Measurements from ENCODE around the gene RETREG1. TPM values are rescaled to one million over a fixed set of nuclear protein-coding genes. Genes with fewer than 3 reads are reported as not detected.
"Not testable (repeated sequence)": the region's sequence is repeated elsewhere in the genome, so short reads cannot be mapped to it uniquely, and the experiment has no call there.

The RETREG1 gene
- total RNA-seq, 1 donor from 2014 or later = 22.5 TPM

DNA sequence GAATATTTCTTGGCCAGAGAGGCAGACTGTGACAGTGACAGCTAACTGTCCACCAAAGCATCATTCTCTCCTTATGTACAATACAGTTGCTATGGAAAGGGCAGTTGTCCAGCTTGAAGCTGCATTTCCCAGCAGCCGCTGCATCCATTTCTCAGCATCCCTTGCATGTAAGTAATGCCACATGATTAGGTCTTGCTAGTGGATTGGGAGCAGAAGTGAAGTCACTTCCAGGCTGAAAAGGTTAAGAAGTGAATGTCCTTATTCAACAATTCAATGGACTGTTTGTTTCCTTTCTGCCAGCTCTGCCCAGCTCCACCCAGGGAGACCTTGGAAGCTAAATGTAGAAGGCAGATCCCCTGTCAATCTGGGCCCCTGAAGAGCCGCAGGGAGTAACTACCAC, 26.1 kb upstream of the RETREG1 start:
- no peak for DNase-seq (ENCODE audit: low spot score)
- intact Hi-C loops (cut with micrococcal nuclease) = no loop called here
- no peaks in the 10 kb centered on the region for H3K36me3 Mint-ChIP-seq (ENCODE audit: low read depth)
- peaks cover 2% of the 10 kb centered on the region for H3K27me3 Mint-ChIP-seq (ENCODE audit: insufficient read depth)
- H3K9me3 Mint-ChIP-seq = peaks cover 4% of the 10 kb centered on the region
- H3K27ac Mint-ChIP-seq = no peak overlapping the region
- H3K4me1 Mint-ChIP-seq (ENCODE audit: low read depth) = peaks cover 8% of the 10 kb centered on the region
- H3K4me3 Mint-ChIP-seq = no peak overlapping the region

DNA sequence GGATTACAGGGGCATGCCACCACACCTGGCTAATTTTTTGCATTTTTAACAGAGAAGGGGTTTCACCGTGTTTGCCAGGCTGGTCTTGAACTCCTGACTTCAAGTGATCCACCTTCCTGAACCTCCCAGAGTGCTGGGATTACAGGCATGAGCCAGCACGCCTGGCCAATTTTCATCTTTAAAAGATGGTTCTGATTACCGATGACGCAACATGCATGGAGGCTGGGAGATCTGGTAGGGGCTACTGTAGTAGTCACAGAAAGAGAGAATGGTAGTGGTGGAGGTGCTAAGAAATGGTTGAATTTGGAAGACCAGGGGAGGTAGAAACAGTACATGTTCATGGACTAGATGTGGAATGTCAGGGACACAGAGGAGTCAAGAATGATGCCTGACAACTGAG, 22.4 kb upstream of the RETREG1 start:
- intact Hi-C loops (cut with micrococcal nuclease) = no loop called here

DNA sequence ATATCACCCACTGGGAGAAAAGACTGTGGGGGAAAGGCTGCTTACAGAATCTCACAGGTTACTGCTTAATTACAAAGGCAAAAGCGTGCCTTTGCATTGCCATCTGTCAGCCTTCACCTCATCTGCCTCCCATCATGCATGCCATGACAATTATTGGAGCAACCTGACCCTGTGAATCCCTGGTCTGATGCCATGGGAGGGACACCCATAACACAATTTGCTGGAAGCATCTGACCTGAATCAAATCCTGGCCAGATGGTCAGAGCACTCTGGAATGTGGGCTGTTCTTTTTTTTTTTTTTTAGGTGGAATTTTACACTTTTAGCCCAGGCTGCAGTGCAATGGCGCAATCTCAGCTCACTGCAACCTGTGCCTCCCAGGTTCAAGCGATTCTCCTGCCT, 11.6 kb upstream of the RETREG1 start:
- no peaks in the 10 kb centered on the region for H3K27me3 Mint-ChIP-seq (ENCODE audit: insufficient read depth)
- H3K4me3 Mint-ChIP-seq = no peak overlapping the region
- H3K9me3 Mint-ChIP-seq = no peaks in the 10 kb centered on the region
- H3K27ac Mint-ChIP-seq = no peak overlapping the region
- peaks cover 42% of the 10 kb centered on the region for H3K4me1 Mint-ChIP-seq (ENCODE audit: low read depth)
- no peak for DNase-seq (ENCODE audit: low spot score)
- intact Hi-C loops (cut with micrococcal nuclease) = loop anchor here (10.0 kb wide), 1 partner anchor 1814 kb away; no protein-coding TSS in a partner anchor
- no peaks in the 10 kb centered on the region for H3K36me3 Mint-ChIP-seq (ENCODE audit: low read depth)

More for the DNA sequence above, 22.4 kb upstream of the RETREG1 start:
- DNase-seq (ENCODE audit: low spot score) = no peak
- Mint-ChIP-seq H3K9me3 (peaks cover 4% of the 10 kb centered on the region), H3K36me3 (ENCODE audit: low read depth) (no peaks in the 10 kb centered on the region), H3K27ac (no peak overlapping the region), H3K27me3 (ENCODE audit: insufficient read depth) (peaks cover 5% of the 10 kb centered on the region), H3K4me1 (ENCODE audit: low read depth) (peaks cover 3% of the 10 kb centered on the region), H3K4me3 (no peak overlapping the region)

DNA sequence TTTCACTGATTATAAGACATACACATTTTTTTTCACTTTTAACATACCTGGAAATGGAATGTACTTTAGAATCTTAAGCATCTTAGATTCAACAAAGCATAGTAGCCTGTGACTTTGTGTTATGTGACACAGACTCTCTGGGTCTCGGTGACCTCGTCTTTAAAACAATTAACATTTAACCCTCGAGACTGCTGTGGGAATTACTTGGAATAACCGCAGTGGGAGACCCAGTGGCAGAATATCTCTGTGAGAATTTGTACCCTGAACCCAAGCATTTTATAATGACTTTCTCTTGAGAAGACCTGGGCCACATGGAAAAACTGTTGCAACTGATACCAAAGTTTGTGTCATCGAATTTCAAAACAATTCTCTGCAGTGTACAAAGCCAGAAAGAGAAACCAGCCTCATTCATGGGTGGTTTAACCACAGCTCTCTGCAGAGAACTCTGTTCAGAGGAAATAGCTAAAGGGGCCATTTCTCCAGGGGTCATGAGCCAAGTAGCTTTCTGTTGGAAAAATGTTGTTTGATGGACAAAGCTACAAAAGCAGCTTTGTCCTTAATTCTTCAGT, 10.0 kb upstream of the RETREG1 start:
- intact Hi-C loops (cut with micrococcal nuclease) = loop anchor here (1.0 to 10.0 kb wide), 5 partner anchors 9 to 1812 kb away; partner anchors contain the start of gene ZNF622
- Mint-ChIP-seq H3K4me1 (ENCODE audit: low read depth) (peaks cover 43% of the 10 kb centered on the region), H3K36me3 (ENCODE audit: low read depth) (no peaks in the 10 kb centered on the region), H3K27me3 (ENCODE audit: insufficient read depth) (no peaks in the 10 kb centered on the region), H3K9me3 (no peaks in the 10 kb centered on the region), H3K4me3 (peak overlapping the region; percentile 28), H3K27ac (peak overlapping the region; percentile 45)
- peak; percentile 43 for DNase-seq (ENCODE audit: low spot score)

DNA sequence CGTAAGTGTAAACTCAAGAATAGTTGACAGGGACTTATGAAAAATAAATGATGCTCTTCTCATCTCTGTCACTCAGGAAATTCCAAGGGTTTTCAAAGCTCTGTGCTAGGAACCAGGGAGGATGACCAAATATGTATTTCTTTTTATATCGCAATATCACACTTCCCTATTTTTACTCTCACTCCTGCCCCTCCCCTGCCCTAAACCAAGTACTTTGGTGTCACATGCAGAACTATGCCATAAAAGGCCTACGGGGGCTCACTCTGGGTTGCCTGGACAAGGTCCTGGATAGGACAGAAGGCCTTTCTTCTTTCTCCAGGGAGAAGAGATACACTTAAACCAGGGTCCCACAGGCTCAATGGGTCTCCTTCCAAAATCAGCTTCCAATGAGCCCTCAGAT, 8.3 kb upstream of the RETREG1 start:
- peaks cover 49% of the 10 kb centered on the region for H3K4me1 Mint-ChIP-seq (ENCODE audit: low read depth)
- intact Hi-C loops (cut with micrococcal nuclease) = loop anchor here (10.0 kb wide), 1 partner anchor 1810 kb away; no protein-coding TSS in a partner anchor

DNA sequence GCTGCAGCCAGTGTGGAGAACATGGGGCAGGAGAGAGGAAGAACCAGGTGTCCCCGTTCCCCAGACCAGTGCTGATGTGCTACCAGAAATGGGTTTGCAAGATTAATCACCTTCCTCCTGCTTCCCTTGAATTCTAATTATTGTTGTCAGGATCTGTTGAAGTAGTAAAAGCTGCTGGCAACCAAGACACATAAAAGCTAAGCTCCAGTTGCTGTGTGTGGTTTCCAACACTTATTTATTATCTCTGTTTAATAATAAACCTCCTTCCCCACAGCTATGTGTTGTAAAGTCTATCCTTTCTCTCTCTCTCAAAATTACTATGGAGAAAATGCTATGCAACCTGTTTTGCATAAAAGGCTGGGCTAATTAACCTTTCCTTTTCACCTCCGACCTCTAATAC, 2.3 kb upstream of the RETREG1 start:
- H3K4me1 Mint-ChIP-seq (ENCODE audit: low read depth) = peaks cover 25% of the 10 kb centered on the region
- H3K9me3 Mint-ChIP-seq = no peaks in the 10 kb centered on the region
- no peak overlapping the region for H3K27ac Mint-ChIP-seq
- DNase-seq (ENCODE audit: low spot score) = no peak
- H3K4me3 Mint-ChIP-seq = no peak overlapping the region
- intact Hi-C loops (cut with micrococcal nuclease) = loop anchor here (2.0 to 10.0 kb wide), 2 partner anchors 48 to 316 kb away; partner anchors contain the start of gene MYO10
- H3K27me3 Mint-ChIP-seq (ENCODE audit: insufficient read depth) = no peaks in the 10 kb centered on the region
- peaks cover 9% of the 10 kb centered on the region for H3K36me3 Mint-ChIP-seq (ENCODE audit: low read depth)

More for the DNA sequence above, 8.3 kb upstream of the RETREG1 start:
- no peak for DNase-seq (ENCODE audit: low spot score)
- Mint-ChIP-seq H3K36me3 (ENCODE audit: low read depth) (no peaks in the 10 kb centered on the region), H3K27ac (no peak overlapping the region), H3K9me3 (no peaks in the 10 kb centered on the region), H3K4me3 (no peak overlapping the region), H3K27me3 (ENCODE audit: insufficient read depth) (no peaks in the 10 kb centered on the region)

DNA sequence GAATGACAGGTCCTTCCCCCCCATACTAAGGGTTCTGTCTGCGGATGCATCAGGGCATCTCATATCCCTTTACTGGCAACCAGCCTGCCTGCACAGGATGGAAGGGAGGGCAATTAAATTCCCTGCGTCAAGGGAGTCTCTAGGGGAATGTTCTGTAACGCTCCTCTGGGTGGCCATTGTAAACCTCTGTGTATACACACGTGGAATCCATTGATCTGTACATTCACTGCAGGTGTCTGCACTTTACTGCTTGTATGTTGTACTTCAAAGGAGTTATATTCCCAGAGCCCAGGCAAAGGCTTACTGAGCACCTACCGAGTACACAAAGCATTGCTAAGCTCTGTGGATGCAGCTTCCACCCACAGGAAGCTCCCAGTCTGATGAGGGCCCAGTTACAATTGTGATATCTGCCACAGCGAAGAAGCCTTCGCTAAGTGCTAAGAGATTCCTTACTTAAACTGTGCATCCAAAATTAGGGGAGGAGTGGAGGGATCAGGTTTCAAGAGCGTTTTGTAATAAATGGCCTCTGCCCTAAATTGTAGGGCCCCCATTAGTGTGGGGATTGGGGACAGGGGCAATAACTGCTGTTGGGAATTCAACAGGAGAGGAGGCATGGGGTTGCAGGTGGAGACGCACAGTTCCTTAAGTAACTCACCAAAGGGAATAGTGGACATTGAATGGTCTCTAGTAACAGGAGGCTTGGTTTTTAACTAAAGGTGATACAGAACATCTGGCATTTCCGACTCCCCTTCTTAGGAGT, 1.5 kb upstream of the RETREG1 start:
- H3K4me1 Mint-ChIP-seq (ENCODE audit: low read depth) = peaks cover 34% of the 10 kb centered on the region
- DNase-seq (ENCODE audit: low spot score) = no peak
- peaks cover 12% of the 10 kb centered on the region for H3K36me3 Mint-ChIP-seq (ENCODE audit: low read depth)
- intact Hi-C loops (cut with micrococcal nuclease) = loop anchor here (2.0 to 10.0 kb wide), 2 partner anchors 48 to 316 kb away; partner anchors contain the start of gene MYO10
- no peak overlapping the region for H3K27ac Mint-ChIP-seq
- no peak overlapping the region for H3K4me3 Mint-ChIP-seq
- no peaks in the 10 kb centered on the region for H3K27me3 Mint-ChIP-seq (ENCODE audit: insufficient read depth)
- H3K9me3 Mint-ChIP-seq = no peaks in the 10 kb centered on the region

DNA sequence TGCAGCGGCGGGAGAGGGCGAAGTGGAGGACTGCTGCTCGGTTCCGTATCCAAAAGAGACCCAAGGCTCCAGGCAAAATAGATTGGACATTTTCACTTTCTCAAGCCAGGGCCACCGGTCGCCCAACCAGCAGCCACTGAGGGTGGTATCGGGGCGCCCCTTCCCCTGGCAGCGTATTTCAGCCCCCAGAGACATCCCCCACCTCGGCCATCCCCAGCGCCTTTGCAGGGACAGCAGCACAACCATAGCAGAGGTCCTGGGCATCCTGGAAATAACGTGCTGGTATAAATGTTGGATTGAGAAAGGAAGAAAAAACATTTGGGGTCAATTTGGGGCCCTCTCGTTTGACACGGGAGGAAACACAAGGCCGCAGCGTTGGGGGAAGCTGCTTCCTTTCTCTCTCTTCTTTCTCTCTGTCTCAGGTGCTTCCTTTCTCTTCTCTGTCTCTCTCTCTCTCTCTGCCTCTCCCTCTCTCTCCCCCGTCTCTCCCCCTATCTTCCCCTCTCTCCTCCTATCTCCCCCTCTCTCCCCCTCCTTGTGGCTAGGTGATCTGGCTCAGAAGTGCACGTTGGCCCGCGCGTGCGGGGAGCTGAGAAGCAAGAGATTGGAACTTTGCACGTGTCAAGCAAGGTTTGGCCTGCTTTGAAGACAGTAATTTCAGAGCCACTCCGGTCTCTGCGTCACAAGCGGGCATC, 624 bp upstream of the RETREG1 start:
- intact Hi-C loops (cut with micrococcal nuclease) = loop anchor here (1.0 to 10.0 kb wide), 4 partner anchors 9 to 317 kb away; partner anchors contain the start of gene MYO10
- Mint-ChIP-seq H3K4me1 (ENCODE audit: low read depth) (peaks cover 42% of the 10 kb centered on the region), H3K9me3 (no peaks in the 10 kb centered on the region), H3K4me3 (no peak overlapping the region), H3K27me3 (ENCODE audit: insufficient read depth) (no peaks in the 10 kb centered on the region), H3K27ac (no peak overlapping the region), H3K36me3 (ENCODE audit: low read depth) (peaks cover 15% of the 10 kb centered on the region)
- peak; percentile 25 for DNase-seq (ENCODE audit: low spot score)

DNA sequence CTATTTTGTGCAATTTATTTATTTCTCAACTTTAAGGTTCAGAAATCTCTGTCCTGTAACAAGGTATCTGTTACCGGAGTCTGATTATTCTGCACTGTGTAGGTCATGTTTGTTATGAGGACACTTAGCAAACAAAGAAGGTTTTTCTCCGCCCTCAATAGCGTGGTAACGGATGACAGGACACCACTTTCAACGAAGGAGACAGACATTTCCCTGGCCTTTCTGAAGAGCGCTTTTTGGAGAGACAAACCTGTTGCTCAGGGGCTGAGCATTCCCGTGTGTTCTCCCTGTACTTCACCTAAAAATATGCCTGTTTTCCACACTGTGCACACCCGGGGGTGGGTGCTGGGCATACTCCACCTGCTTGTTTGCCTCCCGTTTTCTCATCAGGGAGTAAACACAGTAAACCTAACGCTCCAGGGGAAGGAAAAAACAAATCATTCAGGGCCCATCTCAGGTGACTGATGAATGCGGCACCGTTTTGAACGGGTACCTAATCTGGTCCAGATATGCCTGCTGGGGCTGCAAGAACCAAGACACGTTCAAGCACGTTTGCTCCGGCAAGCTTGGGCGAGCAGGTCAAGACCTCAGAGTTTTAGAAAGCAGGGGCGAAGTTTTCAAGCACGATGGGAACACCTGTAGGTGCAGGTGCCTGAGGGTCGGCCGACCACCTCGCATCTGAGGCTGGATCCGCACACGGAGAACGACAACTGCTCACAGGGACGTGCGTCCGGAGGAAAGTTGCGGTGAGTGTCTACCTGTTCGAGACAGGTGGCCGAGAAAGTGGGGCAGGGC, 859 bp downstream of the RETREG1 start:
- intact Hi-C loops (cut with micrococcal nuclease) = loop anchor here (2.0 to 10.0 kb wide), 3 partner anchors 65 to 319 kb away; partner anchors contain the start of gene MYO10
- H3K4me3 Mint-ChIP-seq = peak overlapping the region; percentile 97
- H3K9me3 Mint-ChIP-seq = peaks cover 5% of the 10 kb centered on the region
- H3K27me3 Mint-ChIP-seq (ENCODE audit: insufficient read depth) = no peaks in the 10 kb centered on the region
- peak overlapping the region; percentile 97 for H3K27ac Mint-ChIP-seq
- DNase-seq (ENCODE audit: low spot score) = peak; percentile 6
- peaks cover 22% of the 10 kb centered on the region for H3K36me3 Mint-ChIP-seq (ENCODE audit: low read depth)
- peaks cover 46% of the 10 kb centered on the region for H3K4me1 Mint-ChIP-seq (ENCODE audit: low read depth)

DNA sequence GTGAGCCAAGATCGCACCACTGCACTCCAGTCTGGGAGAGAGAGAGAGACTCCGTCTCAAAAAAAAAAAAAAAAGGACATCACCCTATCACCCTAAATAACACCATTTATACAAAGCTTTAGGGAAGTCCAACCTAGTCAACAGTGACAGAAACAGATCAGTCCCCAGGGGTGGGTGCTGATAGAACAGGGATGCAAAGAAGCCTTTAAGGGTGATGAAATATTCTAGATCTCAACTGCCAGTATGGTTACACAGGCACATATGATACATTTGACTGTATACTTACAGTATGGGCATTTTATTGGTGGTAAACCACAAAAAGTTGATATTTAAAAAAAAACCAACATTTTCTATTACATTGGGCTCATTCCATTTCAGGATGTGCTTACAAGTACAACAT, 4.8 kb downstream of the RETREG1 start:
- no peak overlapping the region for H3K4me3 Mint-ChIP-seq
- H3K27me3 Mint-ChIP-seq (ENCODE audit: insufficient read depth) = no peaks in the 10 kb centered on the region
- H3K36me3 Mint-ChIP-seq (ENCODE audit: low read depth) = peaks cover 29% of the 10 kb centered on the region
- no peak overlapping the region for H3K27ac Mint-ChIP-seq
- H3K4me1 Mint-ChIP-seq (ENCODE audit: low read depth) = peaks cover 55% of the 10 kb centered on the region
- peaks cover 5% of the 10 kb centered on the region for H3K9me3 Mint-ChIP-seq
- no peak for DNase-seq (ENCODE audit: low spot score)
- intact Hi-C loops (cut with micrococcal nuclease) = loop anchor here (2.0 to 10.0 kb wide), 2 partner anchors 15 to 323 kb away; partner anchors contain the start of gene MYO10

DNA sequence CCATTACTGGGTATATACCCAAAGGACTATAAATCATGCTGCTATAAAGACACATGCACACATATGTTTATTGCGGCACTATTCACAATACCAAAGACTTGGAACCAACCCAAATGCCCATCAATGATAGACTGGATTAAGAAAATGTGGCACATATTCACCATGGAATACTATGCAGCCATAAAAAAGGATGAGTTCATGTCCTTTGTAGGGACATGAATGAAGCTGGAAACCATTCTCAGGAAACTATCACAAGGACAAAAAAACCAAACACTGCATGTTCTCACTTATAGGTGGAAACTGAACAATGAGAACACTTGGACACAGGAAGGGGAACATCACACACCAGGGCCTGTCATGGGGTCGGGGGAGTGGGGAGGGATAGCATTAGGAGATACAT, 5.9 kb downstream of the RETREG1 start:
- H3K4me3 Mint-ChIP-seq; DNase-seq (ENCODE audit: low spot score); H3K27me3 Mint-ChIP-seq (ENCODE audit: insufficient read depth); H3K9me3 Mint-ChIP-seq; H3K27ac Mint-ChIP-seq: not testable (repeated sequence)
- intact Hi-C loops (cut with micrococcal nuclease) = loop anchor here (10.0 kb wide), 1 partner anchor 324 kb away; the partner anchor contains the start of gene MYO10
- H3K4me1 Mint-ChIP-seq (ENCODE audit: low read depth) = peaks cover 51% of the 10 kb centered on the region
- peaks cover 34% of the 10 kb centered on the region for H3K36me3 Mint-ChIP-seq (ENCODE audit: low read depth)

DNA sequence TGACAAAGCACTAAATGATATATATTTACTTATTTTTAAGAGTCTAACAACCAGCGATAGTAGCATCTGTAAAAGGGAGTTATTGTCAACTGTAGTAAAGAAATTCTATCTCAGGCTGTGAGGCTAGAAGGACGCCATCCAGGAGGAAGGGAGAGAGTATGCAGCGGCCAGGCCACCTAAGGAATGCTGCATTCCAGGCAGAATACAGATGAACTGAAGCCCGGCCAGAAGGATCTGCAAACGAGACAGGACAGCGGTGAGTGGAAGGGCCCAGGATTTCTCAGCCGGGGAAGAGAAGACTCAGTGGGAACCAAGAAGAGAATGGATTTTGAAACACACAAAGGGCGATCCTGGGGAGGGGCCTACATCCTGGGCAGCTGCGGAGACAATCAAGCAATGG, 7.4 kb downstream of the RETREG1 start:
- H3K4me3 Mint-ChIP-seq = no peak overlapping the region
- no peak overlapping the region for H3K27ac Mint-ChIP-seq
- H3K9me3 Mint-ChIP-seq = peaks cover 5% of the 10 kb centered on the region
- H3K36me3 Mint-ChIP-seq (ENCODE audit: low read depth) = peaks cover 28% of the 10 kb centered on the region
- peaks cover 53% of the 10 kb centered on the region for H3K4me1 Mint-ChIP-seq (ENCODE audit: low read depth)
- intact Hi-C loops (cut with micrococcal nuclease) = no loop called here
- DNase-seq (ENCODE audit: low spot score) = no peak
- H3K27me3 Mint-ChIP-seq (ENCODE audit: insufficient read depth) = no peaks in the 10 kb centered on the region
